HG02840 (cell line): ENCODE measurements around the gene SLC9A8.
"Not testable (repeated sequence)": the region's sequence is repeated elsewhere in the genome, so short reads cannot be mapped to it uniquely, and the experiment has no call there.

ENCODE experiments used
- ATAC-seq: cut with Tn5 transposase; IDR thresholded peaks from one replicate; pipeline ENCODE4 v1.9.1; 2021; ENCODE audit warnings: mild to moderate bottlenecking, moderate library complexity, moderate number of reproducible peaks; ENCODE audit not compliant: unreplicated experiment, low FRiP score

SLC9A8 gene

GRCh38 chr20:49812507-49813304 is at the start of gene SLC9A8:
Gene SLC9A8 (plus strand): TSS chr20:49812828. CDS start chr20:49812923, 95 bp downstream.
- ATAC-seq, result peak; percentile 79

- no peak for ATAC-seq
Observed at GRCh38 chr20:49762940-49763766, 49.5 kb upstream of the SLC9A8 start.

GRCh38 chr20:49765413-49765736 is 47.3 kb upstream of the SLC9A8 start:
- no peak for ATAC-seq

GRCh38 chr20:49765846-49766541 is 46.6 kb upstream of the SLC9A8 start:
- ATAC-seq, result no peak

- no peak for ATAC-seq
Observed at GRCh38 chr20:49766979-49767521, 45.6 kb upstream of the SLC9A8 start.

GRCh38 chr20:49768204-49769047 is 44.2 kb upstream of the SLC9A8 start:
- ATAC-seq, result no peak

GRCh38 chr20:49769048-49769581 is 43.5 kb upstream of the SLC9A8 start:
- no peak for ATAC-seq

GRCh38 chr20:49770634-49771033 is 42.0 kb upstream of the SLC9A8 start:
- ATAC-seq, result no peak

GRCh38 chr20:49774213-49774612 is 38.4 kb upstream of the SLC9A8 start:
- not testable (repeated sequence) for ATAC-seq

- no peak for ATAC-seq
Observed at GRCh38 chr20:49775229-49775693, 37.4 kb upstream of the SLC9A8 start.

GRCh38 chr20:49779972-49780371 is 32.7 kb upstream of the SLC9A8 start:
- ATAC-seq, result no peak

- ATAC-seq, result no peak
Observed at GRCh38 chr20:49781676-49782075, 31.0 kb upstream of the SLC9A8 start.

GRCh38 chr20:49782439-49782838 is 30.2 kb upstream of the SLC9A8 start:
- ATAC-seq, result not testable (repeated sequence)

GRCh38 chr20:49783021-49783995 is 29.3 kb upstream of the SLC9A8 start:
- not testable (repeated sequence) for ATAC-seq

- no peak for ATAC-seq
Observed at GRCh38 chr20:49784291-49784690, 28.3 kb upstream of the SLC9A8 start.

GRCh38 chr20:49785149-49785851 is 27.3 kb upstream of the SLC9A8 start:
- ATAC-seq, result peak; percentile 23

GRCh38 chr20:49785852-49786175 is 26.8 kb upstream of the SLC9A8 start:
- ATAC-seq, result peak; percentile 67

GRCh38 chr20:49786196-49786595 is 26.4 kb upstream of the SLC9A8 start:
- no peak for ATAC-seq
